ENCODE measurements around the gene WDR87.

- no peak for TF ChIP-seq CTCF (IDR thresholded peaks at IDR 0.05; ENCODE audit: low read length)
- no peak for TF ChIP-seq EZH2 (optimal IDR thresholded peaks at IDR 0.05; ENCODE audit: low read depth, low read length)
- TF ChIP-seq EZH2phosphoT487 (IDR thresholded peaks at IDR 0.05; ENCODE audit: low read length), result no peak
These were observed 19.9 kb upstream of the WDR87 start for GRCh38 chr19:37926255-37926654.
